ENCODE data around the gene GLA. TPM values are rescaled to one million over a fixed set of nuclear protein-coding genes. Genes with fewer than 3 reads are reported as not detected.

GLA gene
- total and polyA plus RNA-seq, 2 of the 8 experiments (the other 6 are each of a cell fraction or from before 2014, with no cell fraction given): 33.6 to 47.3 TPM

DNA sequence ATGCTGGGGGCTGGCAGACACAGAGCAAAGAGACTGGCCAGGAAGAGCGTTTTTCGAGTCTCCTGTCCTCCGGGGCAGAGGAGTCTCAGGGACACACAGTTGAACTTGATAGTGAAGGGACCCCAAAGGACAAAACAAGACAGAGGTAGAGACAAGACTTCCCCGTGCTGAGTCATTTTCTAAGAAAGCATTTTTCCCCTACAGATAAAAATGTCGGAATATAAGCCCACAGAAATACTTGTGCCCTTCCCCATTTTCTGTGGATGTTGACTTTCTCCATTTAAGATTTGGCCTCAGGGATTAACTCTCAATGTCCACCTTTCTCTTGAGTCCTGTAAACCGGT is 21.2 kb downstream of the GLA start:
- no peak overlapping the region for H3K23ac ChIP-seq (ENCODE audit: insufficient read length)
- no peaks in the 10 kb centered on the region for H3K4me1 ChIP-seq (replicated peaks in 1 of 4; ENCODE audit: control insufficient read depth in 3 of 4, insufficient read depth in 4 of 4, low read length in 3 of 4)
- no peak overlapping the region for H4K5ac ChIP-seq (ENCODE audit: insufficient read length, low read depth, low read length)
- H3K79me1 ChIP-seq (ENCODE audit: low read depth, low read length): no peaks in the 10 kb centered on the region
- H3K9ac ChIP-seq (replicated peaks in 1 of 4; ENCODE audit: extremely low read depth in 1 of 4, low read depth in 3 of 4, low read length in 3 of 4): no peak overlapping the region
- peaks cover 0 to 2% (median 0%) of the 10 kb centered on the region in 4 experiments; a peak in 2 of 8 replicates for H3K36me3 ChIP-seq (ENCODE audit: control insufficient read depth in 2 of 4, insufficient read depth in 4 of 4, low read length in 3 of 4)
- WGBS, 2 experiments (ENCODE audit: extremely low coverage in 1 of 2, insufficient coverage in 1 of 2, insufficient read length in 1 of 2, insufficient replicate concordance in 2 of 2, low coverage in 1 of 2, low lambda C conversion rate in 2 of 2, missing lambda C conversion rate in 1 of 2): 90% methylated on average over 5 of the region's 6 CpGs; no CpG with 5 or more reads in 1 of the 2 experiments
- POLR2A ChIA-PET (ENCODE audit: partially characterized antibody): no interaction called here
- H3K4me2 ChIP-seq (ENCODE audit: insufficient read depth in 1 of 2, low read depth in 2 of 2, low read length in 2 of 2): no peak overlapping the region
- H2BK20ac ChIP-seq (ENCODE audit: low read length): no peak overlapping the region
- H2BK12ac ChIP-seq (ENCODE audit: low read depth, low read length): no peak overlapping the region
- H3K4me3 ChIP-seq (ENCODE audit: extremely low read depth in 1 of 4, insufficient read depth in 2 of 4, low read depth in 3 of 4, low read length in 4 of 4): no peak overlapping the region
- no peaks in the 10 kb centered on the region for H3K27me3 ChIP-seq (replicated peaks in 1 of 4; ENCODE audit: control insufficient read depth in 3 of 4, extremely low read depth in 1 of 4, insufficient read depth in 3 of 4, low read length in 3 of 4)
- no peaks in the 10 kb centered on the region for H3K9me3 ChIP-seq (ENCODE audit: insufficient read depth in 2 of 2, low read depth in 1 of 2, low read length in 1 of 2)
- H2AFZ ChIP-seq (ENCODE audit: low read length): no peak overlapping the region
- no peak overlapping the region for H3K4ac ChIP-seq (replicated peaks; ENCODE audit: insufficient read length, low read depth, low read length)
- no peaks in the 10 kb centered on the region for H4K20me1 ChIP-seq (replicated peaks in 1 of 2; ENCODE audit: control insufficient read depth in 1 of 2, insufficient read depth in 2 of 2, low read length in 2 of 2)
- H2AK5ac ChIP-seq (ENCODE audit: low read depth, low read length): no peak overlapping the region
- H2BK15ac ChIP-seq (ENCODE audit: low read length): no peak overlapping the region
- no peak for TF ChIP-seq RFX5 (IDR thresholded peaks at IDR 0.05; ENCODE audit: borderline replicate concordance, low read depth, low read length)
- no peak for TF ChIP-seq SIN3A (conservative IDR thresholded peaks at IDR 0.05 in 1 of 2, IDR thresholded peaks at IDR 0.05 in 1 of 2; ENCODE audit: low read depth in 1 of 2, low read length in 2 of 2)
- no peak for TF ChIP-seq SP4 (IDR thresholded peaks at IDR 0.05; ENCODE audit: low read length)
- TF ChIP-seq ATF3 (IDR thresholded peaks at IDR 0.05; ENCODE audit: insufficient read depth, low read depth, low read length): no peak
- TF ChIP-seq KDM4A (IDR thresholded peaks at IDR 0.05; ENCODE audit: low read depth, low read length, severe bottlenecking): no peak
- no peak for TF ChIP-seq TAF1 (IDR thresholded peaks at IDR 0.05; ENCODE audit: low read depth, low read length)
- no peak for TF ChIP-seq EZH2 (IDR thresholded peaks at IDR 0.05; ENCODE audit: low read depth, low read length, severe bottlenecking)
- no peak for TF ChIP-seq TAF7 (optimal IDR thresholded peaks at IDR 0.05; ENCODE audit: borderline replicate concordance, low read depth, low read length)
- no peak for TF ChIP-seq HDAC2 (IDR thresholded peaks at IDR 0.05; ENCODE audit: borderline replicate concordance in 1 of 2, low read depth in 2 of 2, low read length in 2 of 2)
- TF ChIP-seq CEBPB (IDR thresholded peaks at IDR 0.05; ENCODE audit: low read depth, low read length): no peak
- TF ChIP-seq CHD1 (IDR thresholded peaks at IDR 0.05; ENCODE audit: low read depth, low read length): no peak
- TF ChIP-seq PHF8 (conservative IDR thresholded peaks at IDR 0.05; ENCODE audit: low read depth, low read length): no peak
- TF ChIP-seq BACH1 (IDR thresholded peaks at IDR 0.05; ENCODE audit: low read length): no peak
- CTCF ChIA-PET (ENCODE audit: partially characterized antibody): interaction anchor here (1.2 kb wide), 1 partner anchor 28 kb away, joined by 3 read pairs; no protein-coding TSS in a partner anchor
- no peak for FAIRE-seq
- no peak overlapping the region for H2BK120ac ChIP-seq (replicated peaks; ENCODE audit: low read depth, low read length)
- H3K14ac ChIP-seq (ENCODE audit: insufficient read length): no peak overlapping the region
- 0 out of 2 replicates have a peak, but pooled peaks cover 3% of the 10 kb centered on the region for H3K23me2 ChIP-seq (ENCODE audit: low read depth, low read length)
- no peak for DNase-seq (ENCODE audit: low read depth in 1 of 2, low spot score in 2 of 2)
- H4K91ac ChIP-seq (replicated peaks; ENCODE audit: insufficient read length, low read length): no peak overlapping the region
- peaks cover 0 to 5% of the 10 kb centered on the region in 2 experiments; a peak in 2 of 4 replicates for H3K79me2 ChIP-seq (ENCODE audit: control insufficient read depth in 1 of 2, insufficient read depth in 2 of 2, low read length in 2 of 2)
- no peak overlapping the region for H3K56ac ChIP-seq (replicated peaks; ENCODE audit: insufficient read length, low read depth, low read length)
- H2BK5ac ChIP-seq (ENCODE audit: low read depth, low read length): no peak overlapping the region
- H3K27ac ChIP-seq (ENCODE audit: low read depth, low read length): no peak overlapping the region
- no peak overlapping the region for H3K18ac ChIP-seq (ENCODE audit: extremely low read depth, low read length)
- no peak overlapping the region for H4K8ac ChIP-seq (ENCODE audit: extremely low read depth, insufficient read depth, low read length)
